ENCODE measurements around the gene DPP10. TPM values are rescaled to one million over a fixed set of nuclear protein-coding genes. Genes with fewer than 3 reads are reported as not detected.
"Not testable (repeated sequence)": the region's sequence is repeated elsewhere in the genome, so short reads cannot be mapped to it uniquely, and the experiment has no call there.

Gene DPP10
- total RNA-seq, 2 experiments from 2014 or later, result not detected

DNA sequence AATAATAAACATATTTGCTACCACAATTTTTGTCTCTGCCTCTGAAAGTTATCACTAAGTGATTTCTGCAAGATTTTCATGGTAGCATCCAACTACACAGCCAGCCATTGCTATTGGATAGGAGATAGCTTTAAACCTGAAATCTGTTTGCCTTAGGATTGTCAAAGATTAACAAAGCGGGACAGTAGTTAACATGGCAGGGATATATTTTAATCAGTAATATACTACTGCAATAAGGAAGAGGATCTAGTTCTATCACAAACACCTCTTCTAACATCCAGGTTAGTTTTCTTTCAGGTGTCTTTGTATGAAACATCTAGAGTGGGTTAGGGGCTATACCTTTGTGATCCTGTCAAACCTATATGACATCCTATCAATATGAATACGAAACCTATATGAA is 641.3 kb downstream of the DPP10 start:
- CTCF ChIA-PET, result no interaction called here
- POLR2A ChIA-PET, result no interaction called here

DNA sequence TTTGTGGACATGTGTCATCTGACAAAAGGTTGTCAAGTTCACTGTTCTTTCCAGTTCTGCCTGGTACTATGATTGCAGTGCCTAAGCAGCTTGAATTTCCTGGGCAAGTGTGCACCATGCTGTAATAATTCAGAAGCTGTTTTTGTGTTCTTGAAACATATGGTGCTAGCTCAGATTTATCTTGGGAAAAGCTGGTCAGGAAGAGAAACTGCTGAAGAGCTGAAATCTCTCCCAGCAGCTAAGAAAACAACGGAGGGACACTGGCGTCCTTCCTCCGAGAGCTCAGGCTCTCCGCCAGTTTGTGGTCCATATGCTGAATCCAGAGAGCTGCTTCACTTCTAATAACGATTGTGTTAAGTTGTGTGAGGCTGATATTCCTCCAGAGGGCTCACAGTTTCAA is 642.0 kb downstream of the DPP10 start:
- CTCF ChIA-PET, result no interaction called here
- POLR2A ChIA-PET, result no interaction called here

GRCh38 chr2:115086051-115086620 is 643.7 kb downstream of the DPP10 start:
- CTCF ChIA-PET, POLR2A ChIA-PET: not testable (repeated sequence)

DNA sequence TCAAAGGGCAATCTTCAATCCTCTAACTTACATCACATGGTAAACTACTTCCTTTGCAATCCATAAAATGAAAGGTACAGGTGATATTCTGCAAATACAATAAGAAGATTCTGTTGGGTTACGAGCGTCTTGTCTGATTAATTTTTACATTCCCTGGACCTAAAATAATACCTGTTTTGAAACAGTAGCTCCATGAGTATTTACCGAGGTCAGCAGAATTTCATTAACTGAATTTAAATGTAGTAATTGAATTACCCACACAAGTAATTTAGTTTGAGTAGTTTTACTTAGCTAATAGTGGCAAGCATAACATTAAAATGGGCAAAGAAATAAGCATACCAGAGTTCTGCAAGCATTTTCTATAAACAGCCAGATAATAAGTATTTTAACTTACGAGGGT is 652.0 kb downstream of the DPP10 start:
- ChIA-PET CTCF (no interaction called here), POLR2A (no interaction called here)

DNA sequence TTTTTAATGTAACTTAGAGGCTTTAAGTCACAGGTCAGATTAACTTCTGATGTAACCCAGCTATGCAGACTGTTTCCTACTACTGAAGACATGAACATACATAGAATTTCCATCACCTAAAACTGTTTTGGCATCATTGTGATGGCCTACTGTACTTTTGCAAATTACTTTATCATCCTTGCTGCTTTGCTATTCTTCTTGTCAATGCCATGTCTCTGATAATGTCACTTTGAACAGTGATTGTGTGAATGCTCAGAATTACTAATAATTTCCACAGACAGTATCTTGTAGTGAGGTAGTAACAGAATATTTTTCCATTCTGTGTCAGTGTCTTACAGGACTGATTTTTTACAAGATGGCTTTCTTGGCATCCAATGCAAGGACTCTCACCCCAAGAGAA is 663.5 kb downstream of the DPP10 start:
- POLR2A ChIA-PET, result no interaction called here
- CTCF ChIA-PET, result no interaction called here

- CTCF ChIA-PET, result no interaction called here
These were observed 672.7 kb downstream of the DPP10 start for GRCh38 chr2:115115135-115115534.

DNA sequence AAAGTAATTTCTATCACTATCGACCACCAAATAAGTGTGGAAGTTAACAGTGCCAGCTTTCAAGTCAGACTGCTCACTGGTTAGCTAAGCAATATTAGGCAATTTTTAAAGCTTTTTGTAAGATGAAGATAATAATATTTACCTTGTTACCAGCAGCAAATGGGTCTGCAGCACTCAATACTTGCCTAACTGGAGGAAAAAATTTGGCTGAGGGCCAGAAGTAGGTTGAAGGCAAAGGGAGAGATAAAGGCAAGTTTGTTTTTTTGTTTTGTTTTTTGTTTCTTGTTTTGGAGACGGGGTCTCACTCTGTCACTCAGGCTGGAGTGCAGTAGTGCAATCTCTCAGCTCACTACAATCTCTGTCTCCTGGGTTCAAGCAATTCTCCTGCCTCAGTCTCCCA is 675.9 kb downstream of the DPP10 start:
- ChIA-PET POLR2A (no interaction called here), CTCF (no interaction called here)

More at GRCh38 chr2:115115135-115115534, 672.7 kb downstream of the DPP10 start:
- POLR2A ChIA-PET, result no interaction called here

- POLR2A ChIA-PET, result no interaction called here
- CTCF ChIA-PET, result no interaction called here
These were observed 676.6 kb downstream of the DPP10 start for GRCh38 chr2:115119086-115119485.

- CTCF ChIA-PET, result no interaction called here
- POLR2A ChIA-PET, result no interaction called here
These were observed 680.3 kb downstream of the DPP10 start for GRCh38 chr2:115122701-115123100.

DNA sequence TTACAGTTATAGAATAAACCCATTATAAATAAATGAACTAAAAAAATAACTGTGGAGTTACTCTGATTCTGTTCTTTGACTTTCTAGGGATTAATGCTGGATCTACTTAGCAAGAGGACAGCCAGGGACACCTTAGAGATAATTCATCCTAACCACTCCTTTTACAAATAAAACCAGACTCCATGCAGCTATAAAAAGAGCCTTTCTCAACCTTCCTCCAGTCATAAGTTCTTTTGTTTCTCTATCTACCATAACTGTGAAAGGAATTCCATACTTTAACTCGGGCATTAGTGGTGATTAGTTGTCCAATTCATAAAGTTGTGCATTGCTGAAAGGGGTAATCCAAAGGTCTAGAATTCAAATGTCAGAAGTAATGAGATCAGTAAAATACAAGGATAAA is 682.4 kb downstream of the DPP10 start:
- ChIA-PET CTCF (no interaction called here), POLR2A (no interaction called here)

DNA sequence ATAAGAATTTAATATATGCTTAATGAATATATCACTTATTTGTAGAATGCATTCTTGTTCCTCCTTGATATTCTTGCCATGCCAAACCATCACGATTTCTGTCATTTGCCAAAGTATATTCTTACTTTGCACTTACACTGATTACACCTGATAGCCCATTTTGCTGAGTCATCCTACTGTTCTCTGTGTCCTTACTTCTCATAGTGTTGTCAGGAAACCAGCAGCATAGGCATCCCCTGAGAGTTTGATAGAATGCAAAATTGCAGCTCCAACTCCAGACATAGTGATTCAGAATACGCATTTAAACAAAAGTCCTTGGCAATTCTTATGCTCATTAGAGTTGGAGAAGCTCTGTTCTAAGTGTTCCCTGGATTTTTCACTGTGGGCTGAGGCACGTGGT is 687.1 kb downstream of the DPP10 start:
- POLR2A ChIA-PET, result no interaction called here
- CTCF ChIA-PET, result no interaction called here

DNA sequence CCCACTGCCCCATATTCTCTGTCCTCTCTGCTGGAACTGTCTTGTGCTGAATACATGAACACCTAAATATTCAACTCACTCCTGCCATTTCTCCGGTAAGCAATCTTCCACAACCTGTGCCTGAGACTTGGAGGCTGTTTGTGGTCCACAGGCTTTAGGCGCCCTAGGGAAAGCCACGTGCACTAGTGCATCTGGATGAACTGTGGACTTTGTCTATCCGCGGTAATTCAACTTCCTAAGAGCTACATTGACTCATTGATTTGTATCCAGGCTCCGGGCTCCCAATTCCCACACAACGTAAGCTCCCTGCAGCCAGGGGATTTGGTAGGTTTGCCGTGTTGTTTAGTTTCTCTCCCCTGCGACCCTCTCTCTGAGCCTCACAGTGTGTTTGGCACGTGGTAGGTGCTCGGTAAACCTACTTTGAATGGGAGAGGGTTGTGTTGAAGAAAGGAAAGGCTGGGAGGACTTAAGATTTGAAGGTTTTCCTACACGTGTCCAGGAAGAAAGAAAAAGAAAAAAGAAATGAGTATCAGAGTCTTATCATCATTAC is 718.2 kb downstream of the DPP10 start:
- POLR2A ChIA-PET, result no interaction called here
- CTCF ChIA-PET, result no interaction called here

GRCh38 chr2:115161081-115161770 is 718.8 kb downstream of the DPP10 start:
- POLR2A ChIA-PET, result no interaction called here
- CTCF ChIA-PET, result no interaction called here

DNA sequence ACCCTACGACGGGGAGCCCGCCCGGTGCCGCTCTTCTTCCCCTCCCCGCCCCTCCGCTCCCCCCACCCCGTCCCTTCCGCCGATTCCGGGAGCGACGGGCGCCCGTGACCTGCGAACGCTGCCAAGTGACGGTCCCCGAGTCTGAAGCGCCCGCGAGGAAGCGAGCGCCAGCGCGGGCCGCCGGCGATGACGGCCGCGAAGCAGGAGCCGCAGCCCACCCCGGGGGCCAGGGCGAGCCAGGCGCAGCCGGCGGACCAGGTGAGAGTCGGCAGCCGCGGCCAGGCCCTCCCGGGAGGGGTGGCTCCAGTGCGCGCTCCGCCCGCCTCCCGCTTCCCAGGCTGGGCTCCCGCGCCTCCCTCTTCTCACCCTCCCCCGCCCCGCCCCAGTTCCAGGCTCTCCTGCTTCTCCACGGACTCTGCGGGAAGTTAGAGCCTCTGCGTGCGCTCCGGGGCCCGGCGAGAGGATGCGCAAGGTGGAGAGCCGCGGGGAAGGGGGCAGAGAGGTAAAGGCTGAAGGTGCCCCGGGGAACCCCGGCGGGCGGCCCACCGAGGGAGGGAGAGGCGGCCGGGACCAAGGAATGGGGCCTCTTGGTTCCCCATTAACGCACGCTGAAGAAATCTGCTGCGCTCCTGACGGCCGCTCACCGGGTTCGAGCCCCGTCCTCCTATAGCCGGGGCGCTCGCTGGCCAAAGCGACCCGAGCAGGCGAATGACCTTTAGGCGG is 719.5 kb downstream of the DPP10 start:
- CTCF ChIA-PET, result no interaction called here
- POLR2A ChIA-PET, result no interaction called here

GRCh38 chr2:115162494-115163293 is 720.3 kb downstream of the DPP10 start:
- ChIA-PET POLR2A (no interaction called here), CTCF (no interaction called here)

GRCh38 chr2:115163572-115163971 is 721.1 kb downstream of the DPP10 start:
- POLR2A ChIA-PET, result no interaction called here
- CTCF ChIA-PET, result no interaction called here

DNA sequence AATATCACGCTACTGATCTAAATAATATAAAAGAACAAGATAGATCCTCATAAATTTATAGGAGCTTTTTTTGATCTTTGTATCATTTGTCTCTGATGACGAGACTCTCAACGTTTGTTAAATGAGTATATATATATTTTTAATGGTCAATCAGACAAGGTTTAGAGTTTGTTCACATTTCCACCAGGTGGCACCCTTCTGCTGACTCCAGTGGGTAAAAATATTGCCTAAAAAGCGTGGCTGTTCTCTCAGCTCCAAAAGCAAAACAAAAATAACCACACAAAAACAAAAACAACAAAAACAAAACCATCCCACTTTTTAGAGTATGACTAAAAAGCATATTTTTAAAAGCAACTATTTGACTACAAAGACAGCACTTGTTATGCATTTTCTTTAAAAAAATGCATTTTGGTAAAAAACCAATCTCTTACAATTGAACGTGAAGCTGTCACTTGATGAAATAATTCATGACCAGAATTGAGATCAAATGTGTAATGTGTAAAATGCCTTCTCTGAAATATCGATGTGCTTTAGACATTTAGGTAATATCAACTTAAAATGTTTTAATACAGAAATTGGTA is 723.2 kb downstream of the DPP10 start:
- ChIA-PET CTCF (interaction anchor here (0.6 kb wide), 1 partner anchor 1770 kb away, joined by 3 read pairs; no protein-coding TSS in a partner anchor), POLR2A (no interaction called here)

GRCh38 chr2:115168457-115168856 is 726.0 kb downstream of the DPP10 start:
- ChIA-PET CTCF (no interaction called here), POLR2A (no interaction called here)

GRCh38 chr2:115169814-115170213 is 727.4 kb downstream of the DPP10 start:
- POLR2A ChIA-PET, result no interaction called here
- CTCF ChIA-PET, result no interaction called here

DNA sequence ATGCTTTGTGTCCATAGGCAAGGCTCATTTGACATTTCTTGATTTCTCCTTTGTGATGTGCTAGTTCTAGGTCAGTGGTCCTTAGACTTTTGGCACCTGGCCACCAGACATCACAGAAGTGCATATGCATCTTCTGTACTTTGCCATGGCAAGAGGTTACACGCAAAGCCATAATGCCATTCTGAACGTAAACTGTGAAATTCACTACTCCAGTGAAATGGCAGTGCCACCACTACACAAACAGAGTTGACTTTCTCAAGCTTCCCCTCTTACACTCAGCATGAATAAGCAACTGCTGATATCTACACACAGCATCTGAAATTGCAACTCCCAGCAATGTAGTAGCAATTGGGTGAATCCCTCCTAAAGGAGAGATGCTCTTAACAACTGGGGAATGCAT is 729.3 kb downstream of the DPP10 start:
- POLR2A ChIA-PET, result no interaction called here
- CTCF ChIA-PET, result no interaction called here
